H7 (cell line): ENCODE results near the gene FRMD4A. TPM values are rescaled to one million over a fixed set of nuclear protein-coding genes. Genes with fewer than 3 reads are reported as not detected.

Experiments
- DNase-seq: peaks from one replicate; pipeline ENCODE4 v3.0.0; 2012
- H3K27me3 ChIP-seq: 2 replicates; pipeline ENCODE4 v1.6.0; 2011; ENCODE audit warnings: mild to moderate bottlenecking, low read length; ENCODE audit not compliant: control insufficient read depth, insufficient read depth
- H3K36me3 ChIP-seq: replicated peaks from 2 replicates; pipeline ENCODE4 v1.5.1; 2011; ENCODE audit warnings: low read length; ENCODE audit not compliant: control insufficient read depth, insufficient read depth
- H3K4me3 ChIP-seq: 2 replicates; pipeline ENCODE4 v1.5.1; 2011; ENCODE audit warnings: low read depth, mild to moderate bottlenecking, control low read depth, low read length, moderate library complexity; ENCODE audit not compliant: insufficient read depth
- total RNA-seq: library from RNA; depleted of rRNA; stranded (reverse); fragments of >200 nt; shearing (Covaris generic); gene quantifications from 2 replicates; pipeline ENCODE4 v1.2.3, GENCODE V29; 2014

The FRMD4A gene
- total RNA-seq, 1 experiment from 2014 or later: 10.8 TPM

DNA sequence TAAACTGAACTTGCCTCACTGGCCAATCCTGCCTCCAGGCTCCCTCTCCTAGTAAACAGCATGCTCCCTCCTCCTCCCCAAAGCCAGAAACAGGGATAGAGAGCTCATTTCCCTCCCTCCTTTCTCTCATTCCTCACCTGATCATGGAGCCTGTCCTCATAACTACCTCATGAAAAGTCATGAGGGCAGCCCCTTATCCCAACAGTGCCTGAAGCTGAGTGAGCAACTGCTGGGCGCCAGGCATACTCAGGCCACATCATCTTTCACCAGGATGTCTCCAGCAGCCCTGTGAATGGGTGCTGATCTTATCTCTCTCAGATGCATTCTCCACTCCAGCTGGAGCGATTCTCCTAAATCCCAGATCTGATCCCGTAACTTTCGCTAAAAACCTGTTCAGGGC lies 436.8 kb downstream of the FRMD4A start:
- H3K27me3 ChIP-seq: peaks cover 19% of the 10 kb centered on the region
- no peaks in the 10 kb centered on the region for H3K36me3 ChIP-seq
- no peak overlapping the region for H3K4me3 ChIP-seq
- no peak for DNase-seq

DNA sequence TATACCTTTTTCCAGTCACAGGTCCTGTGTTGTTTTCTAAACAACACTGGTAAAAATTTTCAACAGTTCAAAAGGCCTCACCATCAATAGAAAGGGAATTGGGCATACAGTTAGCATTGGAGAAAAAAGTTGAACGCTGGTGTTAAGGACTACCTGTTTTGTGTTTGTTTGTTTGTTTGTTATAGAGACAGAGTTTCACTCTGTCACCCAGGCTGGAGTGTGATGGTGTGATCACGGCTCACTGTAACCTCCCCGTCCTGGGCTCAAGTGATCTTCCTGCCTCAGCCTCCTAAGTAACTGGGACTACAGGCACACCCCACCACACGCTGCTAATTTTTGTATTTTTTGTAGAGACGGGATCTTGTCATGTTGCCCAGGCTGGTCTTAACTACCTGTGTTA lies 437.9 kb downstream of the FRMD4A start:
- Histone ChIP-seq H3K36me3 (no peaks in the 10 kb centered on the region), H3K27me3 (peaks cover 19% of the 10 kb centered on the region), H3K4me3 (no peak overlapping the region)
- DNase-seq: no peak

- no peak for DNase-seq
- peaks cover 19% of the 10 kb centered on the region for H3K27me3 ChIP-seq
- H3K36me3 ChIP-seq: no peaks in the 10 kb centered on the region
- H3K4me3 ChIP-seq: peak overlapping the region; percentile 49
These were observed 438.7 kb downstream of the FRMD4A start for GRCh38 chr10:13892001-13892491.

DNA sequence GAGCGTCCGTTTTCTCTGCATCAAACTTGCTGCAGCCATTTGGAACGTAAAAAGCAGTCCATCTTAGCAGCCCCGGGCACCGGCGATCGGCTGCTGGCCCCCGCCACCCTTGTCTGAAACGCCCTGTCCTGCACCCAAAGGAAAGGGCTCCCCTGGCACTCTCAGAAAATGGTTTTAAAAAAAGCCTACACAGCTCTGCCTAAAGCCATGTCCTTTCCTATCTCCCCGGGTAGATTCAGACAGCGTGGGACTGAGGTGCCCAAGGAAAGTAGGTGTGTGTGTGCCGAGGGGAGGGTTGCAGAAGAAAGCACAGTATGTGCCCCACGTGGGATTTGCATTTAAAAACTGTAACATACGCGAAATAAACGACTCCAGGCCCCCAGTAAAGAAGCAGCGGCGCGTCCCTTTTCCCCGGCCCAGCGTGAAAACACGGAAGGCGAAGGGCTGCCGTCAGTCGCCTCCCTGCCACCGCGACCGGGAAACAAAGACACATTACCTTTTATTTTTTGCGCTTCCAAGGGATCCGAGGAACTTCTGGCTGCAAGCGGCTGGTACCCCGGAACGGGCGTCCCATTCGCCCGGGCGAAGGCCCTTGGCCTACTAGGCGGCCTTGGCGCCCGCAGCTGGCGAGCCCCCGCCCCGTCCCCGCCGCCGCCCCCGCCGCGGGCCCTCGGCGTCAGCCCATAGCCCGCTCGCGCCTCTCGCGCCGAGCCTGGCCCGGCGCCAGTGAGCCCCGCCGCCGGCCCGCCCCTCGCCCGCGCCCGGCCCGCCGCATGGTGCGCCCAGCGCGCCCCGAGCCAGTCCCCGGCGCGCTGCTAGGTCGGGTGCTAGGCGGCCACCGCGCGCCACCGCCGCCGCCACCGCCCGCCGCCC lies 439.4 kb downstream of the FRMD4A start:
- no peaks in the 10 kb centered on the region for H3K36me3 ChIP-seq
- DNase-seq: peak; percentile 89
- peak overlapping the region; percentile 66 for H3K4me3 ChIP-seq
- H3K27me3 ChIP-seq: peaks cover 19% of the 10 kb centered on the region

DNA sequence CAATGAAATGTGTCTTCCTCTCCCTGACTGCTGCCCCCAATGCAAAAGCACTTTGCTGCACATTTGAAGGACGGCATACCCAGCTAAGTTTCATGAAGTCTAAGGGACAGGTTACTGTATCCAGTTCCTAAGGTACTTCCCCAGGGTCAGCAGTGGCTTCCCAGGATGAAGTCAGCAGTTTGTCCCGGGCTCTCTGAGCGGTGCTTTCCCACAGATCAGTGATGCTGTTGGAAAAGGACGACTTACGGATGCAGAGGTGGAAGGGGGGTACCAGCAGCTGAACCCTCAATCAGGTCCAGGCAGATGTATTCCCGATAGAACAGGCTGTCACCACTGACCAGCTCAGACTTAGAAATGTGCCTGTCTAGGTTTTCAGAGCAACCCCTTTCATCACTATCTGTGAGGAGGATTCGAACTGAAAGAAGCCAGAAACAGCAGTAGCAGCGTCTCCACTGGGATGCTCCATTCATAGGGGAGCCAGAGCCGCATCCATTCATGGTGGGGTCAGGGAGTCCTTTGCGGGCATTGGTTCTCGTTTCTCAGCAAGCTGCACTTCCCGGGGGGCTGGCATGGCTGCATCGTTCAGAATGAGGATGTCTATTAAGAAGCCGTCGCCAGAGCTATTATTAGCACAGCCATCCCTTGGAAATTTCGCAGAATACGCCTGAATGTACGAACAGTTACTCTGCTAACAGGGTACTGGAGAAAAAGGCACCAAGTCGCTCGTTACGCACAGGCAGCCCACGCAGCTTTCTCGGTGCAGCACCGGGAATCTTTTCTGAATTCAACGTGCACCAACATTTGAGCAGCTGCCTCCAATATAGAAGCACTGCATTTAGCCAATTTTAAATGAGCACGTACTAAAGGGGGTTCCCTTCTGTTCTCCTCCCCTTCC lies 440.2 kb downstream of the FRMD4A start:
- peak overlapping the region; percentile 66 for H3K4me3 ChIP-seq
- DNase-seq: peak; percentile 64
- H3K36me3 ChIP-seq: no peaks in the 10 kb centered on the region
- H3K27me3 ChIP-seq: peaks cover 19% of the 10 kb centered on the region

DNA sequence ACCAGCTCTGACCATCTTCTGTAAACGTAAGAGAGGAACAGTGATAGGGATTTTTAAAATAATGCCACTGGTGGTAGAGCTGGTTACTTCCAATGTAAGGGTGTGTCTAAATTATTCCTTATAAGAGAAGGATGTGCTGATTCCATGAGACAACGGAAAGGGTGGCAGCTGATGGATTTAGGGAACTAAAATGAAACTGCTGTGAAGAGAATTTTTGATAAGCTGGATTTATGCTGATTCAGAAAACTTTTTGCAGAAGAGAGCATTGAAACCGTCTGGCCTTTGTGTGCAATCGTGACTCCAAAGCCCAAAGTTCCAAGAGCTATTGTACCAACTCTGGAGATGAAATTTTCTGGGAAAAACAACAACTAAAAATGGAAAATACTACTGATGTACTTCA lies 443.0 kb downstream of the FRMD4A start:
- peaks cover 19% of the 10 kb centered on the region for H3K27me3 ChIP-seq
- no peaks in the 10 kb centered on the region for H3K36me3 ChIP-seq
- no peak overlapping the region for H3K4me3 ChIP-seq
- no peak for DNase-seq

DNA sequence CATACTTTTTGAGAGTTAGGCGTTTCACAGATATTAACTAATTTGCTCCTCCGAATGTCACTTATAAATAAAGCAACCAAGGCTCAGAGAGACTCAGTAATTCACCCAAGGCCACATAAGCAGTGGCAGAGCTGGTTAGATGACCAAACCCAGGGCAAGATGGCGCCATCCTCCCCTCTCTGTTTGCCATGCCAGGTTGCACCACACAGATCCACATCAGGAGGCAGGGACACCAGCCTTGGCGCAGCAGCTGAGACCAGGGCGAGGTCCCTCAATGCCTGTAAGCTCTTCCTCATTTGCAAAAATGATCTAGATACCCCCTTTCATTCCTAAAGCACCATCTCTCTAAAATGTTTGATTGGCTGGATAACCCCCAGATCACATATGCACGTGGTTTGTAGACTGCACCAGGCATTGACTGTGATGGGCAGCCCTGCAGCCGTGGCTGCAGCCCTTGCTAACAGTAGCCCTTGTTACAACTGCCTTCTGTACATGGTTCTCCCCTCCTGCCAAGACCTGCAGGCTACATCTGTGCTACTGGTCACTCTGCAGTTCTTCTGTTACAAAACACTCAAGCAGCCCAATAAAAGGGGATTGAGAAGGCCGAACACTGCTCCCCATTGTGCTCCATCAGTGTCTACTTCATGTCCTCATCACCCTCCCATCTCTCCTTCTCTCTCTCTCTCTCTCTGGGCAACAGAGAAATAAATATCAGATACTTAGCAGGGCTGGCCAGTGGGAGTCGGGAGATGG lies 445.3 kb downstream of the FRMD4A start:
- Histone ChIP-seq H3K36me3 (no peaks in the 10 kb centered on the region), H3K27me3 (peaks cover 3% of the 10 kb centered on the region), H3K4me3 (no peak overlapping the region)
- DNase-seq: no peak

GRCh38 chr10:13883636-13884444 lies 446.9 kb downstream of the FRMD4A start:
- Histone ChIP-seq H3K27me3 (no peaks in the 10 kb centered on the region), H3K4me3 (no peak overlapping the region), H3K36me3 (no peaks in the 10 kb centered on the region)
- DNase-seq: no peak

DNA sequence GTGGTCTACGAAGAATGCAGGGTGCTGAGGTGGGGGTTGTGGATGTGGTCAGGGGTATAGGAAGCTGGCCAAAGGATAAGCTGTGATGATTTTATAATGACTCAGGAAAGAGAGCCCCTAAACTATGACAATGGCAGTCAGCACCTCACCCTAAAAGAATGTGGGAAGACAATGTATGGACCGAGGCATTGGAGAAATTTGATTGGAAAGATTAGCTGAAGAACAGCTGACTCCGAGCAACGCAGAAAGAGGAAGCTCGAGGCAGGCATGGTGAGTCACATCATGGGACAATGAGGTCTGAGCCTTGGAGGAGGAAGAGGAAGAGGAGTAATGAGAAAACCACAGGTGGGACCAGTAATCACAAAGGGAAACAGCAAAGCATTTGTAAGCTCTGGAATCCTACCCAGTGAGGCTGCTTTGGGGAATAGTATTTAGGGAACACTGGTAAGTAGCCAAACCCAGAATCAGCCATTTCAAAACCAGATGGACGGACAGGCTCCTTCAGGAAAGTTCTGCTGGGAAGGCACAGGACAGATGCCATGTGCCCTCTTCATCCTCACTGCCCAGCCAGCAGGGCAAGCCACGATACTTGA lies 448.5 kb downstream of the FRMD4A start:
- Histone ChIP-seq H3K4me3 (no peak overlapping the region), H3K36me3 (no peaks in the 10 kb centered on the region), H3K27me3 (no peaks in the 10 kb centered on the region)
- peak; percentile 51 for DNase-seq

DNA sequence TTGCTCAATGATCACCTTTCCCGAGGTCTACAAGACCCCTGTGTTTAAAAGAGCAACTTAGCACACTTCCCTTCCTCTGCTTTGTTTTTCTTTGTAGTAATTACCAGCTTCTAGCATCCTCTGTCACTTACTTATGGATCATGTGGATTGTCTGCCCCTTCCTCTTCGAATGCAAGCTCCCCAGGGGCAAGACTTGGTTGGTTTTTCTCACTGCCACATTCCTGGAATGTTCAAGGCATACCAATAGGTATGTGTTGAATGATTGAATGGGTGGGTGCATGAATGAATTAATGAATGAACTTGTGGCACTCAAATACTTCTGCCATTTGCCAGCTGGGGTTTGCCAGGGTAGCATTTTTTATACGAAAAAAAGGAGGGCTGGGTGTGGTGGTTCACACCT lies 450.0 kb downstream of the FRMD4A start:
- no peak for DNase-seq
- no peaks in the 10 kb centered on the region for H3K27me3 ChIP-seq
- H3K36me3 ChIP-seq: no peaks in the 10 kb centered on the region
- no peak overlapping the region for H3K4me3 ChIP-seq

GRCh38 chr10:13877154-13877909 lies 453.4 kb downstream of the FRMD4A start:
- Histone ChIP-seq H3K4me3 (no peak overlapping the region), H3K36me3 (no peaks in the 10 kb centered on the region), H3K27me3 (no peaks in the 10 kb centered on the region)
- DNase-seq: no peak

DNA sequence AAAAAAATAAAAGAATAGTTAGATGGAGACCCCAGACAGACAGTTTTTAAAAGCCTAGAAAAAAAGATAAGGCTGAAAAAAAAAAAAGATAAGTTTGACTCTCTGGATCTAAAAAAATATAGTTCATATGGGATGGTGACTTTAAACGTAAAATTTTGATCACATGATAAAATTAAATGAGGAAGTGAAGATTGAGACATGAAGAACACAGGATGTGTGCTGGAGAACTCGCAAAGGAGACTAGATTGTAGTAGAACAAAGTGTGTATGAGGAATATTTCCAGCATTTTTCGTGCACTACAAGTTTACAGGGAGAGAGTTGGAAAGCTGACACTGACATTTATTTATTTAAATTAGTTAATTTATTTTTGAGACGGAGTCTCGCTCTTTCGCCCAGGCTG lies 457.5 kb downstream of the FRMD4A start:
- no peak overlapping the region for H3K4me3 ChIP-seq
- DNase-seq: no peak
- H3K27me3 ChIP-seq: no peaks in the 10 kb centered on the region
- no peaks in the 10 kb centered on the region for H3K36me3 ChIP-seq

- DNase-seq: no peak
- Histone ChIP-seq H3K27me3 (no peaks in the 10 kb centered on the region), H3K36me3 (no peaks in the 10 kb centered on the region), H3K4me3 (no peak overlapping the region)
These were observed 458.3 kb downstream of the FRMD4A start for GRCh38 chr10:13872411-13872810.
